ENCODE results near the gene ARL16. TPM values are rescaled to one million over a fixed set of nuclear protein-coding genes. Genes with fewer than 3 reads are reported as not detected.

Gene ARL16
- total and polyA plus RNA-seq, 2 of the 4 experiments (the other 2 are of a cell fraction): 51.1 to 77.9 TPM

- H3K9ac ChIP-seq (ENCODE audit: low read depth, low read length): peak overlapping the region; percentile 61
- TF ChIP-seq MXI1 (IDR thresholded peaks at IDR 0.05; ENCODE audit: borderline replicate concordance, low read depth, low read length): peak; percentile 66; the same call in 1 of the 2 replicates
- no peak for TF ChIP-seq RCOR1 (IDR thresholded peaks at IDR 0.05; ENCODE audit: insufficient replicate concordance, low read length)
- H3K4me3 ChIP-seq (ENCODE audit: insufficient read depth, low read depth, low read length): peak overlapping the region; percentile 79
- in situ Hi-C loops (cut with MboI; ENCODE audit: low sequenced_read_pairs) (no loop called here), dilution Hi-C loops (cut with HindIII; ENCODE audit: low sequenced_read_pairs, unreplicated experiment) (no loop called here), intact Hi-C loops (cut with micrococcal nuclease) (no loop called here)
- H3K9me3 ChIP-seq (ENCODE audit: control insufficient read depth, insufficient read depth, low read length): no peaks in the 10 kb centered on the region
- peak overlapping the region; percentile 75 for H2AK9ac ChIP-seq (replicated peaks; ENCODE audit: low read depth, low read length, poor library complexity)
- no peak overlapping the region for H4K91ac ChIP-seq (ENCODE audit: insufficient read depth, low read depth, low read length)
- peak overlapping the region; percentile 86 for H3K14ac ChIP-seq (replicated peaks; ENCODE audit: low read depth, low read length)
- peak overlapping the region; percentile 43; the same call in 1 of the 2 replicates for H3K56ac ChIP-seq (ENCODE audit: extremely low read depth, insufficient read depth, low read length)
- CTCF ChIA-PET: no interaction called here
- peak overlapping the region; percentile 93 for H2AFZ ChIP-seq (replicated peaks; ENCODE audit: low read length, poor library complexity)
- H3K27ac ChIP-seq (ENCODE audit: insufficient read depth, low read length): peak overlapping the region; percentile 66
- no peak for DNase-seq
- H3K4ac ChIP-seq (ENCODE audit: low read depth, low read length): peak overlapping the region; percentile 64
- H2BK15ac ChIP-seq (ENCODE audit: low read depth, low read length): no peak overlapping the region
- no peak overlapping the region for H2BK120ac ChIP-seq (ENCODE audit: low read depth, low read length)
- peaks cover 27% of the 10 kb centered on the region for H3K36me3 ChIP-seq (ENCODE audit: control insufficient read depth, insufficient read depth, low read length)
- peak overlapping the region; percentile 53 for H2BK5ac ChIP-seq (ENCODE audit: low read depth, low read length, poor library complexity, severe bottlenecking)
- ATAC-seq (ENCODE audit: low read depth): peak; percentile 16; the same call in 1 of the 2 replicates
- peak overlapping the region; percentile 60 to 69; a peak in 3 of 4 replicates for H4K8ac ChIP-seq (ENCODE audit: low read depth in 2 of 2, low read length in 2 of 2)
- H3K18ac ChIP-seq (ENCODE audit: low read depth, low read length): no peak overlapping the region
- no peaks in the 10 kb centered on the region for H3K27me3 ChIP-seq (ENCODE audit: control insufficient read depth, insufficient read depth, low read length)
- peaks cover 7% of the 10 kb centered on the region for H3K4me1 ChIP-seq (ENCODE audit: control insufficient read depth, insufficient read depth, low read length)
- peak overlapping the region; percentile 76 for H3K4me2 ChIP-seq (ENCODE audit: low read depth, low read length)
- peak overlapping the region; percentile 5; the same call in 1 of the 2 replicates for H4K5ac ChIP-seq (ENCODE audit: low read depth, low read length)
- H2AK5ac ChIP-seq (ENCODE audit: low read depth, low read length): peak overlapping the region; percentile 87
- POLR2A ChIA-PET (ENCODE audit: unreplicated experiment): no interaction called here
- peak overlapping the region; percentile 34 for H3K23ac ChIP-seq (ENCODE audit: low read depth, low read length)
- no peak overlapping the region for H2BK20ac ChIP-seq (ENCODE audit: low read depth, low read length)
- H4K20me1 ChIP-seq (ENCODE audit: insufficient read depth, low read length): peaks cover 31% of the 10 kb centered on the region
- H3K9me1 ChIP-seq (ENCODE audit: insufficient read depth, low read length): no peaks in the 10 kb centered on the region
- 63% methylated on average over 2 of the region's 27 CpGs; no CpG with 5 or more reads in 1 of the 2 experiments for WGBS, 2 experiments (ENCODE audit: extremely low coverage in 2 of 2, insufficient read length in 1 of 2)
- H3K79me1 ChIP-seq (ENCODE audit: low read depth in 1 of 2, low read length in 2 of 2): peaks cover 12 to 51% of the 10 kb centered on the region in 2 experiments
- BruUV-seq (replicated peaks): no TSS peak
Measured at GRCh38 chr17:81703747-81704654, 20.4 kb upstream of the ARL16 start.

Measured in IMR-90 (cell line).